AG04450 (cell line): ENCODE data around the gene UCP3. TPM values are rescaled to one million over a fixed set of nuclear protein-coding genes. Genes with fewer than 3 reads are reported as not detected.

ENCODE experiments used
- CTCF ChIA-PET: fragments of 300-600, 350-600 bp; formaldehyde crosslinking; extraction: SDS; loops from one replicate; lab custom pipeline; 2022; ENCODE audit warnings: antibody characterized with exemption, inconsistent platforms; lab: Charles Lee
- POLR2A ChIA-PET: fragments of 350-600 bp; formaldehyde crosslinking; extraction: SDS; loops from one replicate; lab custom pipeline; 2021; ENCODE audit warnings: antibody characterized with exemption, inconsistent platforms; lab: Yijun Ruan, JAX
- DNase-seq: peaks from one replicate; pipeline ENCODE4 v3.0.0-alpha.2; 2011; ENCODE audit warnings: low read depth, low spot score
- H3K27ac ChIP-seq: one replicate; pipeline ENCODE4 v1.5.1; 2012; ENCODE audit warnings: low read depth, low read length, control low read depth
- H3K27me3 ChIP-seq: one replicate; pipeline ENCODE4 v1.6.0; 2012; ENCODE audit warnings: low read length; ENCODE audit not compliant: control insufficient read depth, insufficient read depth
- H3K4me3 ChIP-seq: 2 replicates; pipeline ENCODE4 v1.5.1; 2011; ENCODE audit warnings: mild to moderate bottlenecking, low read depth, low read length, control low read depth
- H3K9me3 ChIP-seq: 2 replicates; pipeline ENCODE4 v1.5.1; 2012; ENCODE audit warnings: low read length; ENCODE audit not compliant: control insufficient read depth, insufficient read depth
- polyA plus RNA-seq: library from polyadenylated mRNA; depleted of rRNA; stranded (reverse); fragments of >200 nt; gene quantifications from 2 replicates; pipeline ENCODE4 v1.2.3, GENCODE V29; 2011
- TF ChIP-seq, protein P1 (sequence below): IDR thresholded peaks from 2 replicates; pipeline ENCODE4 v1.5.1; 2011; ENCODE audit warnings: low read depth, low read length, control low read depth, inconsistent platforms

Gene UCP3
- polyA plus RNA-seq, 1 experiment, result 0.41 TPM

DNA sequence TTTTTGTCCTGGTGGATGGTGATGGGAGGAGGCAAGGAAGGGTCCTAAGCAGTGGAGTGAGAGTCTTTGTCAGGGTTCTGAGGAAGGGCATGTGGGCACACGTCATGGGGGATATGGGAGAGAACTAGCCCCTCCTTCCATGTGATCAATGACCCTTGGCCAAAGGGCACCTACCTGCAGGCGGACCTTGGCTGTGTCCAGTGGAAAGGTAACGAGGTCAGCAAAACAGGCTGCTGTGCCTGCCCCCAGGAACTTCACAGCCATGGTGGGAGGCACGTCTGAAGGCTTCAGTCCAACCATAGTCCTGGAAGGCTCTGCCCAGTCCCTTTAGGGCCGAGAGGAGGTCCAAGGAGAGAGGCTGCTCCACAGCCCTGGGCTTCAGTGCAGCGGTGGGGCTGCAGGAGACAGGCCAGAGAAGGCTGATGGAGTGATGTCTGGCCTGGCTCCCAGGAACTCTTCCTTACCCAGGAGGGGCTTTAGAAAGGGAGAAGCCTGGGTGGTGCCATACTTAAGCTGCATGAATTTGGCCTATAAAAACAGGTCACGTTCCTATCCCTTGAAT lies 2.1 kb downstream of the UCP3 start:
- TF ChIP-seq, protein P1, sequence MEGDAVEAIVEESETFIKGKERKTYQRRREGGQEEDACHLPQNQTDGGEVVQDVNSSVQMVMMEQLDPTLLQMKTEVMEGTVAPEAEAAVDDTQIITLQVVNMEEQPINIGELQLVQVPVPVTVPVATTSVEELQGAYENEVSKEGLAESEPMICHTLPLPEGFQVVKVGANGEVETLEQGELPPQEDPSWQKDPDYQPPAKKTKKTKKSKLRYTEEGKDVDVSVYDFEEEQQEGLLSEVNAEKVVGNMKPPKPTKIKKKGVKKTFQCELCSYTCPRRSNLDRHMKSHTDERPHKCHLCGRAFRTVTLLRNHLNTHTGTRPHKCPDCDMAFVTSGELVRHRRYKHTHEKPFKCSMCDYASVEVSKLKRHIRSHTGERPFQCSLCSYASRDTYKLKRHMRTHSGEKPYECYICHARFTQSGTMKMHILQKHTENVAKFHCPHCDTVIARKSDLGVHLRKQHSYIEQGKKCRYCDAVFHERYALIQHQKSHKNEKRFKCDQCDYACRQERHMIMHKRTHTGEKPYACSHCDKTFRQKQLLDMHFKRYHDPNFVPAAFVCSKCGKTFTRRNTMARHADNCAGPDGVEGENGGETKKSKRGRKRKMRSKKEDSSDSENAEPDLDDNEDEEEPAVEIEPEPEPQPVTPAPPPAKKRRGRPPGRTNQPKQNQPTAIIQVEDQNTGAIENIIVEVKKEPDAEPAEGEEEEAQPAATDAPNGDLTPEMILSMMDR, result no peak
- ChIA-PET CTCF (no interaction called here), POLR2A (no interaction called here)
- H3K27me3 ChIP-seq, result no peaks in the 10 kb centered on the region
- no peak for DNase-seq
- H3K4me3 ChIP-seq, result no peak overlapping the region
- H3K9me3 ChIP-seq, result no peaks in the 10 kb centered on the region; the same call in 1 of the 2 replicates
- H3K27ac ChIP-seq, result no peak overlapping the region

DNA sequence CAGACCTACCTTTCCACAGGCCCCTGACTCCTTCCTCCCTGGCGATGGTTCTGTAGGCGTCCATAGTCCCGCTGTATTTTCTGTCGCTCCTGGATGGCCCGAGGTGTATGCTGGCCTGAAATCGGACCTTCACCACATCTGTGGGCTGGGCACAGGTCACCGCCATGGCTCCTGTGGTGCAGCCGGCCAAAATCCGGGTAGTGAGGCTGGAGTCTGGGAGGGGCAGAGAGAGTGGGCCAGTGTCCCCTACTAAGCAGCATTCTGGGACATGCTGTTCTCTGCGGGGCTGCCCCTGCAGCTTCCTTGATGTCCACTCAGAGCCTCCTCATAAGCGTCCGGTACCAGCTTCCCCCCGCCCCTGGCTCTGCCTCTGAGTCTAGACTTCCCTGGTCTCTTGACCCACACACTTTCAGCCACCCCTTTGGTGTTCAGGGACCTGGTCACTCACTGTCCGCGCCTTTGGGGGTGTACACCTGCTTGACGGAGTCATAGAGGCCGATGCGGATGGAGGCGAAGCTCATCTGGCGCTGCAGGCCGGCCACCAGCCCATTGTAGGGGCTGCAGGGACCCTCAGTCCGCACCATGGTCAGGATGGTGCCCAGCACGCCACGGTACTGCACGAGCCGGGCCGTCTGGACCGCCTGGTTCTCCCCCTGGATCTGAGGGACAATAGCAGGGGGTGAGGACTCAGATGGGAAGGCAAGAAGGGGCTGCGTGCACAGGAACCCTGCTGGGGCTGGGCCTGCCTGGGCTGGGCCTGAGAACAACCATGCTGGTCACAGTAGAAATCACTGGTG lies 3.0 kb downstream of the UCP3 start:
- POLR2A ChIA-PET, result no interaction called here
- TF ChIP-seq, protein P1, result no peak
- no peak overlapping the region for H3K4me3 ChIP-seq
- no peaks in the 10 kb centered on the region for H3K27me3 ChIP-seq
- H3K9me3 ChIP-seq, result no peaks in the 10 kb centered on the region; the same call in 1 of the 2 replicates
- H3K27ac ChIP-seq, result no peak overlapping the region
- CTCF ChIA-PET, result no interaction called here
- DNase-seq, result no peak

DNA sequence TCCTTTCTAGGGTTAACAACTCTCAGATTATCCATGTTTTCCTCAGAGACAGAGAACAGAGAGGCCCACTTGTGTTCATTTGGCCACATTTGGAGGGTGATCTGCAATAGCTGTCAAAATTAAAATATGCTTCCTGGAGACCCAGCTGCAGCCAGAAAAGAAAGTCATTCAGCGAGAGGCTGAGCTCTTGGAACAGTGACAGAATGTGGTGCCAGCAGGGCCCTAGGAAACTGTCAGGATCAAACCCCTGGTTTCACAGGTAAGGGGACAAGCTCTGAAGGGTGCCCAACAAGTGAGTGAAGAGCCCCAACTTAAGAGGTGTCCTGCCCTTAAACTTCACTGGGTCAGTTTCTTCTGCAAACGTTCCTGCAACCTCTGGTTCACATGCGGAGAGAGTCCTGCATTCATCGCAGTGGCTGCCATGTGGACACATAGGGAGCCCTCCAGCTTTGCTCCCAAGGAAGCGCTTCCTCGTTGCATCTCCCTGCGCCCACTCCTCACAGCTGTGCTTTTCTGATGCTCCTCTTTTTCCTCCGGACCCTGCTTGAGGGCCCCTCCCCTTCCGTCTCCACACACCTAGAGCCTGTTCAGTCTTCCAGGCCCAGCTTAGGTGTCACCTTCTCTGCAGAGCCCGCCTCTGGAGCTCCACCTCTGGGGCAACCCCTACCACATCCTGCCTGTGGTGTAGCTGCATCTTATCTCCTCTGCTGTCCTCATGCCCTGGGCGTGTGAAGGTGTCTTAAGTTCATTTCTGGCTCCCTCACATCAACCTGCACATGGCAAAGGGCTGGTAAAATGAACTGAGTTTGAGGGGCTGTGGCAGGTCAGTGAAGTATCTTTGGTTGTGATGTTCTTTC lies 3.9 kb downstream of the UCP3 start:
- ChIA-PET POLR2A (no interaction called here), CTCF (no interaction called here)
- DNase-seq, result no peak
- H3K27me3 ChIP-seq, result no peaks in the 10 kb centered on the region
- H3K4me3 ChIP-seq, result no peak overlapping the region
- TF ChIP-seq, protein P1, result no peak
- no peaks in the 10 kb centered on the region; the same call in 1 of the 2 replicates for H3K9me3 ChIP-seq
- H3K27ac ChIP-seq, result no peak overlapping the region

DNA sequence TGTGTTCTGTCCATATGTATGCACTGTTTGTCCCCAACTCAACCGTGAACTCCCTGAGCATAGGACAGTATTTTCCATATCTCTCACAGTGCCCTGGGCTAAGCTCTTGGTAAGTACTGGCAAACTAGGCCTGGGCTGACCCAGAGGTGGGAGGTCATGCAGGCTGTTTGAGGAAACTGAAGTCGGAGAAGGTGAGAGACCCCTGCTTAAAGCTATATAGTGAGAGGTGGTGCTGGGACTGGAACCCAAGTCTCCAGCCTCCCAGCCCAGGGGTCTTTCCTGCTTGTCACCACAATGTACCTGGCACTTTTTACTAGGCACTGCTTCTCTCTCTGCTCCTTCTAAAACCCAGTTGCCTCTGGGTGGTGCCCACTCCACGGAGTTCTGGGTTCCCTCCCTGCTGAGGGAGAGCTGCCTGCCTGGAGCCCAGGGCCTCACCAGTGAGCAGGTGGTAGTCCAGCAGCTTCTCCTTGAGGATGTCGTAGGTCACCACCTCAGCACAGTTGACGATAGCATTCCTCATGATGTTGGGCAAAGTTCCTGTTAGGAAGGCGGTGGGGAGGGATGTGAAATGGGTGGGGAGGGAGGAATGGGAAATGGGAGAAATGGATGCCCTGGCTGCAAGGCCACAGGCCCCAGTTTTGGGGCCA lies 4.7 kb downstream of the UCP3 start:
- TF ChIP-seq, protein P1, result no peak
- ChIA-PET POLR2A (no interaction called here), CTCF (no interaction called here)
- H3K9me3 ChIP-seq, result no peaks in the 10 kb centered on the region; the same call in 1 of the 2 replicates
- no peak overlapping the region for H3K4me3 ChIP-seq
- H3K27me3 ChIP-seq, result no peaks in the 10 kb centered on the region
- no peak for DNase-seq
- no peak overlapping the region for H3K27ac ChIP-seq
